ENCODE data around the gene C1orf159. TPM values are rescaled to one million over a fixed set of nuclear protein-coding genes. Genes with fewer than 3 reads are reported as not detected.

Gene C1orf159
- polyA plus RNA-seq, 12 donors, result 3.5 to 11.4 (median 5.6) TPM; not detected in 1

DNA sequence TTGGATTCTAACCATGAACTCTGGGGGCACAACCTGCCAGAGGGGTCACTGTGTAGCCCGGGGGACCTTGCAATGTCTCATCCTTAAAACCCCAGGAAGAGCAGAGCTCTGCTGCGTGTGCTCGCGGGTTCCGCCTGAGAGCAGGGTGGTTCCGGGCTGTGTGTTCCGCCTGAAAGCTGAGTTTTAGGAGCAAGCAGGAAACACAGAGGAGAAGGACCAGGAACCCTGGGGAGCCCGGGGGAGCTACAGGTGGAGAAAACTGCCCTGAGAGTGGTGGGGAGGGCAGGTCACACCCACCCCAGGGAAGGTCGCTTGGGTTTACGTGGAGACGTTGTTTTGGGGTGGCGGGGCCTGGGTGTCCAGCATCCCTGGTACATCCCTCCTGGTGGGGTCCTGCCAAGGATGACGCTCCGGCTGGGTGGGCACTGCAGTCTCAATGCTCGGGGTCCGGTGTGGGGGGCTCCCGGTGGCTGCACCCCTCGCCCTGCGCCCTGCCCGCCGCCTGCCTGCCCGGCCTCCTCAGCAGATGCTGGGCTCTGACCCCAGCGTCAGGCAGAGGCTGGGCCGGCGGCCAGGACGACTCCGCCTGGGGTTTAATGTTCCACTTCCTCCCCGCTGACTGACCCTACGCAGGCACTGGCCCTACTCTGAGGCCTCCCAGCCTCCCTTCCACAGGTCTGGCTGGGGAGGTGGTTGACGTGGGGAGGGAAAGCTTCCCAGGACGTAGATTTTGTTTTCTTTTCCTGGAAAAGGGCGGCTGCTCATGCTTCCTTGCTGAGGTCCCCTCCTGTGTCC lies 17.3 kb upstream of the C1orf159 start:
- peak; percentile 66 for DNase-seq

DNA sequence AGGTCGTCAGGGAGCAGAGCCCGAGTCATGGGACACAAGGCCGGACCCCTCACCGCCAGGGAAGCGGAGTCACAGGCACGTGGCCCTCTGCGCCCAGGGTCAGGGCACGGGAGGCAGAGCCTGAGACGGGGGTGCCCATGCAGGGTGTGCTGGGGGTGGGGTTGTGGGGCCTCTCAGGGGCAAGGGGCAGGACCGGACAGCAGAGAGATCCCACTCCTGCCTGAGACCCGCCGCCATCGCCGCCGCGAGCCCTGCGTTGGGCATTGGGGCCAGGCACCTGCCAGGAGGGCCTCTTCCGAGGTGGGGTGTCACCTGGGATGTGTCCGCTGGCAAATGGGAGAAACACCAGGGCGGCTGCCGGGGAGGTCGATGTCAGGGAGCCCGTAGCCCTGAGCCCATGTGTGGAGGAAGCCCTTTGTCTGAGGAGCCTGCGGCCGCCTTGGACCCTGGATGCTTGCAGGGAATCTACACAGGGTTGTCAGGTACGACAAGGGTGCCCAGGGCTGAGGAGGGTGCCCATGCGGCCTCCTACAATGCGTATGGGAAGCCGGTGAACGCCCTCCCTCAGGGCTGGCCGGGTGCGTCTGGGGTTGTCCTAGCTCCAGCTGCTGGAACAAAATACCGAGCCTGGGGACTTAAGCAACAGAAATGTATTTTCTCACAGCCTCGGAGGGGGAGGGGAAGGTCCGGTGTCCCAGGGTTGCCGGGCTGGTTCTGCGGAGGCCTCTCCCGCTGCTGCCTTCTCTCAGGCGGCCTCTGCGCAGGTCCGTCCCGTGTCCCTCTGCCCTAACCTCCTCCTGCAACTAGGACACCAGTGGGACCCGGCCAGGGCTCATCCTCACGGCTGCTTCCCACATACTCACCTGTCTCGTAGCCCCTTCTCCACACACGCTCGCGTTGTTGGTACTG lies 16.4 kb upstream of the C1orf159 start:
- DNase-seq, result no peak

DNA sequence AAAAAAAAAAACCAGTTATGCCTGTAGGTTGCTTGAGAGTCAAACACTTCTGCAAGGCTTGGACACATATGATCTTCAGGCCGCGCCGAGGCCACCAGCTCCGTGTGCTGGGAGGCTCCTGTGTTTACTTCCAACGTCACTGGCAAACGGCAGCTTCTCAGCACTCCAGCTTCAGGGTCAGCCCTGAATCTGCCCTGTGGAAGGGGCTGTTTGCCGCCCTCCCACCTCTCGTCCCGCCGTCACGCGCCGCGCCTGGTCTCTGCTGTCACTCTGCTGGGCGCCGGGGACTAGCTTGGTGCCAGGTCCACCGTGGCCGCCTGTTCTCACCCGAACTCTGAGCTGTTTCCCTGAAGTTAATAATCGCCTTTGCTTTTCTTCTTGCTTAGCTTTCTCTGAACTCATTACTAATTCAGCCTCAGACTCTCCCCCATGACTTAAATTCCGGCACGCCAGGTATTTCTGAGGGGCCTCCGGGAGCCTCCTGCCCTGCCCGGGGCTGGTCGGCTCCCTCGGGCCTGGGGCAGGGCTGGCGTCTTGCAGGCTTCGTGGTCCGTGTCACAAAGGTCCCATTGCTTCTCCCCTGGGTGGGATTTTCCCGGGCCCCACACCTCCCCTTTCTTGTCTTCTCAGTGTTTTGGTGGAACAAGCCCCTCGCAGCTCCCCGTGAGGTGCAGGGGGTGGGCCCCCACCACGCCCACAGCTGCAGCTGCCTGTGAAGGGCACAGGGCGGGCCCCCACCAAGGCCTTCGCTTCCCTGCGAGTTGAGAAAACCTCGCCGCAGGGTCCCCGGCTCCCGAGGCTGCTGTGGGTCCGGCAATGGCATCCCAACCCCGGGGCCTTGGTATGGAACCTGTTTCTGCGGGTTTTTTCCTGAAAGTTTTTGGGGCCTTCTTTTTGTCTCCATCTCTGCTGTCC lies 14.6 kb upstream of the C1orf159 start:
- DNase-seq, result no peak

DNA sequence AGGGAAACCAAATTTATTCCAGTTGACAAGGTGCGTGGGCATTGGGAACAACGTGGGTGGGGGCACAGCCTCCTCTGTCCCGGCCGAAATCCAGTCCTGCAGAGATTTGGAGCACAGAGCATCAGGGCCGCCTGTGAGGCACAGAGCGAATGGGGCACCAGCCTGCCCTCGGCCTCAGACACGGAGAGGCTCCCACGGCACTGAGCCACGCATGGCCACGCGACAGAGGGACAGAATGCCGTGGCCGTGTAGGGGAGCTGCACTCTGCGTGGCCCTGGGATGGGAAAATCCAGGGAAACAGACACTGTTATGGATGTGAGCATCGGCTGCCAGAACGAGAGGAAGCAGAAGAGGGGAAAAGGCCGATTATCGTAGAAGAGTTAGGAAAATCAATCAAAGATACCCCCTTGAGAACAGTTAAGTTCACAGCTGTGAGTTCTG lies 13.5 kb upstream of the C1orf159 start:
- peak; percentile 67 for DNase-seq

DNA sequence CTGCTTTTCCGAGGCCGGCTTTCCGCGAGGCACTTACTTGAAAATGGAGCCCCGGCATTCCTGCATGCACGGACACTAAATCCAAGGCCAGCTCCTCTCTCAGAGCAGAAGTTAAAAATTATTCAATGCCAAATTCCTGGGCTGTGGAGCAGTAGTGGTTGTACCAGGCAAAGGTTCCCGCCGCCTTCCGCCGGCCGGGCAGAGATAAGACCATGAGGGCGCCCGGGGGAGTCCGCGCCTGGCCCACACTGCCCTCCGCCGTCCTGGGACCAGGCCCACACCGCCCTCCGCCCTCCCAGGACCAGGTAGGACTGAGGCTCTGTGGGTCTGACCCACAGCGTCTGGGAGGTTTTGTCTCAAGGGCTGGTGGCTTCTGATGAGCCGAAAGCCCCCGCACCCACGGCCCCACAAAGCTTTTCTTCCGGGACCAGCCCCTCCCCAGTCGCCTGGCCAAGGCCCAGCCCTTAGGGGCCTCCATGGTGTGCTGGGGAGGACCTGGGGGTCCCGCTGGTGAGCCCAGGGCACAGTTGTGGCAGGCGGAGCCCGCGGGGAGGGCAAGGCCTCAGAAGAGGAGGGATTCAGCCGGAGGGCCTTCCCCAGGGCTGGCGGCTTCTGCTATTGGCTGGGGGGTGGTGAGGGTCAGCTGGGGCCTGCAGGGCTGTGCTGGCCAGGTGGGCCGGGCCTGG lies 12.7 kb upstream of the C1orf159 start:
- no peak for DNase-seq

DNA sequence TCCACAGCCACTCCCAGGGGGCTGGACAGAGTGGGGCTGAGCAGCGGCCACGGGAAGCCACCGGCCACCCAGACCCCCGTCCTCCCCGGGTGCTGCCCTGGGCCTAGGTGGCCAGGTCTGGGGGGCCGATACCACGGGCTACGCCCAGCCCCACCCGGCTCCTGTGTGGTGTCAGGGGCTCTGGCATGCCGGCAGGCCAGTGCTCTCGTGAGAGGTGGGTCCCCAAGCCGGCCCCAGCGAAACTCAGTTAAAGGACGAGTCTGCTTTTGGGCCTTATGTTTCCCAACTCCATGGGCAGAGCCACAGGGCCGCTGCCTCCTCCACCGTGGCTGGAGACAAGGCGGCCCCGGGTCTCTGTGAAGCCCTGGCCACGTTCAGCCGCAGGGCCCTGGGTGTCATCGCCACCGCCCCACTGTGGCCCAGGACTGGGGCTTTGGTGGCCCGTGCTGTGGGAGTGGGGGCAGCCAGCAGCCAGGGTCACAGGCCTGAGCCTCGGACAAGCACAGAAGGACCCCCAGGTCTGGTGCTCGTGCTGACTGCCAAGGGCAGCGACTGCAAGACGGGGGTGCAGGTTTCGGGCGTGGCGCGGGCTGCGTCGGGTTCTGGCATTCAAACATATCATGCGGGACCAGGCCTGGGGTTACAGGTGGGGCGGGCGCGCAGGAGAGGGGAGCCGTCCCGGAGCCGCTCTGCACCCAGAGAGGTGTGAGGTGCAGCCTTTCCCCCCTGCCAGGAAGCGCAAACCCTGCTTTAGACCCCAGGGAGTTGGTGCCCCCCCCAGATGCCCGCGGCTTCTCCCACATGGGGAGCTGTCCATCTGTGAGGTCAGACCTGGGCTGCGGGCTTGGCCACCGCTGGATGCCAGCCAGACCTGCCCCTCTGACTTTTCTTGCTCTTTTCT lies 11.9 kb upstream of the C1orf159 start:
- DNase-seq, result no peak

DNA sequence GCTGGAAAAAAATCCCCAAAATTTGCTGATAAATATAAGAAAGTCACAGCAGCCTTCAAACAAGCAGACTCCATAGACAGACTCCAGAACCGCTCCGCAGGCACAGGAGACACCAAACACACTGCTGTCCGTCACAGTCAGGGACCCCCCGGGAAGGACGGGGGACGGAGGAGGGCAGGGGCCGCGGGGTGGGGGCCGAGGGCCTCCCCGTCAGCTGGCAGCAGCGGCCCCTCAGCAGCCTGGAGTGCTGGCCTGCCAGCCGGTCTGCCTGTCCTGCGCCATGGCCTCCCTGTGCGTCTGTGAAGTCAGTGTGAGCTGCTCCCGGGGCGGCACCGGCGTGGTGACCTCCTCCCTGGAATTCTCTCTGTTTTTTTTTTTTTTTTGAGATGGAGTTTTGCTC lies 10.1 kb upstream of the C1orf159 start:
- DNase-seq, result no peak

DNA sequence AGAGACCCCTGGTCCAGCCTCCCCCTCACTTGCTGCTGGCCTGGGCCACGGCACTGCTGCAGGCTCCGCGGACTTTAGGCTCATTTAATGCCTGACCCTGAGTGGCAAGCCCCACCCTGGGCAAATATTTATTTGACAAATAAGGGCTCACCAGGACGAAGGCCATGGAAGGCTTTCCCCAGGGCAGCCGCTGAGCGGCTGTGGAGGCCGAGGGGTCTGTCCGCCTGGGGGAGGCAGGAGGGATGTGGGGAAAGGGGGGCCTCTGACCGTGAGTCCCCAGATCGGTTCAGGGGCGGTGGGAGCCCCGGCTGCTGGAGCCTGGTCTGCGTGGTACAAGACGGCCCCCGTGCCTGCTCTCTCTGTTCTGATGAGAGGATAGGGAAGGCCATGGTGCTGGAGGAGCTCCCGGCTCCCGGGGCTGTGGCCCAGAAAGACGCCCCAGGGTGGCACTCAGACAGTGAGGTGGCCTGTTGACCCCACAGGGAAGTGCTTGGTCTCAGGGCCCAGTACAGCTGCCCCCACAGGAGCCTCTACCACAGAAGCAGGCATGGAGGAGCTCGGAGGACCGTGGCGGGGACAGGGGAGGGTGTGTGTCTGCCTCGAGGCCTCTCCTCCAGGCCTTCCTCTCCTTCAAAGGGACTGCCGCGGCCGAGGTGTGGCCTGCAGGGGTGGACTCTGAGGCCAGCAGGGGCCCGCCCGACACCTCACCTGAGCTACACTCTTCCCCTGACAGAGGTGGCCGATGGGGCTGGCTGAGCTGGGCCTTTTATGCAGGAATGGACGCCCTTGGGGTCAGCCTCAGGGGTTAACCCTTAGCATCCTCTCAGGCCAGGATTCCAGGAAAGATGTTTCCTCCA lies 9.1 kb upstream of the C1orf159 start:
- DNase-seq, result no peak

DNA sequence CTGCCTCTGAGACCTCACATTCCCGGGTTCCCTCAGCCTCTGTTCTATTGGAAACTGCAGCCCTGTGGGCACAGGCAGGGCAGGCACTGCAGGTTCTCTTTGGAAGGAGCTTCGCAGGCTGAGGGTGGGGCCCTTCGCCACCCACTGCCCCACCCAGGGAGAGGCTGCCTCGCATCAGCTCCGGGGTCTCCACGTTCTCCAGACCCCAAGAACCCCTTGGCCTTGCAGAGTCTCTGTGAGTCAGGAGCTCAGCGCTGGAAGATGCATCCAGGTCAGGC lies 8.6 kb upstream of the C1orf159 start:
- no peak for DNase-seq

DNA sequence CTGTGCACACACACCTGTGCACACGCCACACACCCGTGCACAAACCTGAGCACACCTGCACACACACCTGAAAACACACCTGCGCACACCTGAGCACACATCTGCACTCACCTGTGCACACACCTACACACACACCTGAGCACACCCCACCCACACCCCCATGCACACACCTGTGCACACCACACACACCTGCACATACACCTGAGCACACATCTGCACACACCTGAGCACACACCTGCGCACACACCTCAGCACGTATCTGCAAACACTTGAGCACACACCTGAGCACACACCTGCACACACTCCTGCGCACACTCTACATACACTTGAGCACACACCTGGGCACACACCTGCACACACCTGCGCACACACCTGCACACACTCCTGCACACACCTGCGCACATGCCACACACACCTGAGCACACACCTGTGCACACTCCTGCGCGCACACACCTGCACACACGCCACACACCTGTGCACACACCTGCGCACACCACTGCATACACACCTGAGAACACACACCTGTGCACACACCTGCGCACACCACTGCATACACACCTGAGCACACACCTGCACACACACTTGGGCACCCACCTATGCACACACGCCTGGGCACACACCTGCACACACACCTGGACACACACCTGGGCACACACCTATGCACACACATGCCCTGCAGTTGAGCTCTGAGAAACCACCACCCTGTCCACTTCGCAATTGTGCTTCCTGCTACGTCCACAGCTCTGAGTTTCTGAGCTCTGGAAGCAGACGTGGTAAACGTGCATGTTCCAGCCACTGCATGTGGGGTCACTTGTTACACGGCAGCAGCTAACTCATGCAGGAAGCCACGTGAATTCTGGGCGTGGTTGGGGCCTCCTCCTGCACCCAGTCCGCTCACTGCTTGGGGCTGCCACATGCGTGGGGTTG lies 8.0 kb upstream of the C1orf159 start:
- DNase-seq, result no peak

DNA sequence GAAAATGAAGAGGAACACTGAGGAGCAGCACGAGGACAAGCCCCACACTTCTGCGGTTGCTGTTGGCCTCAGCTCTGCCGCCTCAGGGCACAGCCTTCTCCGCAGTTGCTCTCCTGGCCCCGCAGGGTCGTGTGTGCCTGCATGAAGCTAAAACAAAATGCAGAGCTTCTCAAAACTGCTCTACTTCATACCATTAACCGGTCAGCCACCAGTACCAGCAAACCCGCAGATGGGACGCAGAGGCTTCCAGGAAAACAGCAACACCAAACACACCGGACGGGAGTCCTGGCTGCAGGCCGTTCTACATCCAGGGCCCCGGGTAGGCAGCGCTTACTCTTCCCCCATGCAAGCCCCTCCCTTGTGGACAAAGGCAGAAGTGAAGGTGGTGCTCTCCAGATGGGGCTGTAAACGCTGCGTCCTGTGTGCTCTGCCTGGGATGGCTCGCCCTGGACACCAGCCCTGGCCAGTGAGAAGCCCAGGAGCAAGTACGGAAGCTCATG lies 7.1 kb upstream of the C1orf159 start:
- DNase-seq, result no peak

DNA sequence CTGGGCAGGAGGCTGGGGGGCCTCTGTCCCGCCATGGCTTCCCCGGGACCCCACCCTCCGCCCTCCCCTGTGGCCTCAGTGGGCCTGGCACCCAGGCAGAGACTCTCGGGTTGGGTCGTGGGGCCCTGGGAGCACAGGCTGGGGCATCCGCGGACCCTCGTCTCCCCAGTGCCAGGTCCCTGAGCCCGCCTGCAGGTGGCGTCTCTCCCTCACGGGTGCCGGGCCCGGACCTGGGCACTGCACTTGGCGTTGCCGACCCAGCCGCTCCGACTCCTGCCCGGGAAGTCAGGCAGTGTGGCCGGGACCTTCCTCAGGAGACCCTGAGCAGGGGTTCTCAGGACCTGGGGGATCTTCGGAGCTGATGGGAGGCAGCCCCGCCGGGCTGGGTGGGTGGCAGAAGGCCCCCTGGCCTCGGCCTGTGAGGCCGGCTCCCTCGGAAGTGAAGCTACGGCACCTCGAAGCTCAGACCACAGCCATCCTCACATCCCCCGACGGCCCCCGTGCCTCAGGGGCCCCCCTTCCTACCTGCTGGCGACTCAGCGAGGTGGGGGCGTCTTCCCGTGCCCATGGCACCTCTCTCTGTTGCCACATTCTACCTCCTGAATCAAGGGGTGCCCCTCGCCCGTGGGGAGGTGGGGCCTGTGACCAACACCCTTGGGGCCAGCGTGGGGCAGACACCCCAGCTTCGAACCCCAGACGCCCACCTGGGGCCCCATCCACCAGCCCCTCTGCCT lies 6.4 kb upstream of the C1orf159 start:
- DNase-seq, result peak; percentile 72

DNA sequence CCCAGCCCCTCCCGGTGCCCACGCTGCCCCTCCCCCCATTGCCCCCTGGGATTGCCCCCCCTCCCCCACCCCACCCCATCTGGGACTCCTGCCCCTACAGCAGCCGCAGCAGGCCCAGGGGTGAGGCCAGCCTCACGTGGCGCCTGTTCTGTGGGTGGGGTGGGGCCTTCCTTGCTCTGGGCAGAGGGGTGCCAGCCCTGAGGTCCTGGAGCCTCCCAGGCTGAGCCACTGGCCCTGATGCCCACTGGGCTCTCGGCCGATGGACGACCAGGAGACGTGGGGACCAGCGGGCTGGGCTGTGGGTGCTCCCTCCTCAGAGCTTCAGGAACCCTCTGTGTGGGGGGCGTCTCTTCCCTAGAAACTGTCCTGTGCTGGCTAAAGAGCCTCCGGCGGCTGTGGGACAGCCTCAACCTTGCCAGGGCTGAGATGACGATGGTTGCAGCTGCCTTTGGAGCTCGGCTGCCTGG lies 5.8 kb upstream of the C1orf159 start:
- DNase-seq, result no peak

DNA sequence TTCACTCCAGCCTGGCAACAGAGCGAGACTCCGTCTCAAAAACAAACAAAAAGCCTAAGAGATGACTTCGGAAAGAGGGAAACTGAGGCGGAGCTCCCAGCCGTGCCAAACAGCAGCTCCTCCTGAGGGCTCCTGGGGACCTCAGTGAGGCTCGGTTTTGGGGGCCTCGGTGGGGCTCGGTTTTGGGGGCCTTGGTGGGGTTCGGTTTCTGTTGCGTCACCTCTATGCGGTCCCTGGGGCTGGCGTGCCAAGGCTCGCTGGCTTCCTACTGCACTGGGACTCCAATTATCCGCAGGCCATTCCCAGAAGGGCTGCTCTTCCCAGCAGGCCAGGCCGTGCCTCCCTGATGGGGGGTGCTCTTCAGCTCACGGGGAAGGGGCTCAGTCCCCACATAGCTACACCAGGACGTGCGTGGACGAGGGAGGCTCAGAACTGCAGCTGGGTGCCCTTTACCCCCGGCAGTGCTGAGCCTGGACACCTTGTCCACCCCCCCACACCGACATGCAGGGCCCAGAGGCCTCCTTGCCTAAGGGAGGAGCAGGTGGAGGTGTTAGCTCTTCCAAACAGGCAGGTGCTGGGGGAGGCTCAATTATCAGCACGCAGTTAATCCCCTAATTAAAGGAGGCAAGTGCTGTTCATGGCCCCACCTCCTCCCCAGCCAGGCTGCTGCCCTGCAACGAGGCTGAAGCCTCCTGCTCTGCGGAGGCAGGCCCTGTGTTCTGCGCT lies 5.1 kb upstream of the C1orf159 start:
- no peak for DNase-seq

DNA sequence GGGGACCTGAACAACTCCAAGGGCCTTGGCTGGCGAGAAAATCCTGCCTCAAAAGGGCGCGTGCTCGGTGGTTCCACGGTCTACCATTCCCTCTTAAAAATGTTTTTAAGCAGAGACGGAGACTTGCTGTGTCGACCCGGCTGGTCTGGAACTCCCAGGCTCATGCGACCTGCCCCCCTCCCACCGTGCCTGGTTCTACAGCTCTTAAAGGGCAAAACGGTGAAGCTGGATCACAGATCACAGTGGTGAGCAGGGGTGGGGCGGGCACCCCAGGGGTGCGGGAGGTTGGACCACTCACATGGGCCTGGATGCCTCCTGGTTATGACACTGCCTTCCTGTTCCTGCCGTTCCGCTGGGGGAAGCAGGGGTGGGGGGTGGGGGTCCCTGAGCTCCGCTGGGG lies 4.2 kb upstream of the C1orf159 start:
- DNase-seq, result no peak

DNA sequence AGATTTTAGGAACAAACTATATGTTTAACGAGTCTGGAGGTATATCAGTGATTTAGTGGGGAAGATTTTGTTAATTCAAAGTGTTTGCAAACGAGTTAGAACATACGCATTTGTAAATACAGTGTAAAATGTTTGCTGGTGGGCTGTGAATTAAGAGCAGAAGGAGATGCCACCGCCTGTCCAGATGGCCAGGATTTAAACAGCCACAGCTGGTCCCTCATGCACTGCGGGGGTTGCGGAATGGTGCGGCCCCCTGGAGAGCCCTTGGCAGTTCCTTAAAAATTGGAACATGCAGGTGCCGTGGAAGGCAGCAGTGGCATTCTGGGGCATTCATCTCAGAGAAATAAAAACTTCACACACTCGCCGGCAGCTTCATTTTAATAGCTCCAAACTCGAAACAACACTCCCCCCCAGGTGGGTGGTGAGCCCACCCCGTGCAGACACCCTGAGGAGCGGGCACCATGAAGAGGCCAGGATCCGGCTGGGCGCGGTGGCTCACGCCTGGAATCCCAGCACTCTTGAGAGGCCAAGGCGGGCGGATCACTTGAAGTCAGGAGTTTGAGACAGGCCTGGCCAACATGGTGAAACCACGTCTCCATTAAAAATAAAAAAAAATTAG lies 3.5 kb upstream of the C1orf159 start:
- no peak for DNase-seq
